Measurements from ENCODE around the gene MCCD1.
A peak's percentile ranks its signal among the peaks of the same experiment; 100 is the strongest.
"Not testable (repeated sequence)": the region's sequence is repeated elsewhere in the genome, so short reads cannot be mapped to it uniquely, and the experiment has no call there.

MCCD1 gene

GRCh38 chr6:31528821-31529328 lies at the start of gene MCCD1:
TSS of gene MCCD1 (plus strand) at chr6:31528962. CDS start at chr6:31529015, 53 bp downstream.
- no peak within 1 kb of the TSS for H3K4me3 ChIP-seq (ENCODE audit: low read length)
- TF ChIP-seq CTCF (conservative IDR thresholded peaks at IDR 0.05; ENCODE audit: low read length): no peak
- DNase-seq (ENCODE audit: low read depth): no peak

- no peak for DNase-seq (ENCODE audit: low read depth)
- no peak for TF ChIP-seq CTCF (conservative IDR thresholded peaks at IDR 0.05; ENCODE audit: low read length)
- no peak overlapping the region for H3K4me3 ChIP-seq (ENCODE audit: low read length)
These were observed 49.4 kb upstream of the MCCD1 start for GRCh38 chr6:31479151-31479932.

GRCh38 chr6:31479933-31480535 lies 48.7 kb upstream of the MCCD1 start:
- no peak overlapping the region for H3K4me3 ChIP-seq (ENCODE audit: low read length)
- no peak for DNase-seq (ENCODE audit: low read depth)
- no peak for TF ChIP-seq CTCF (conservative IDR thresholded peaks at IDR 0.05; ENCODE audit: low read length)

GRCh38 chr6:31480574-31480973 lies 48.2 kb upstream of the MCCD1 start:
- DNase-seq (ENCODE audit: low read depth): no peak
- TF ChIP-seq CTCF (conservative IDR thresholded peaks at IDR 0.05; ENCODE audit: low read length): no peak
- no peak overlapping the region for H3K4me3 ChIP-seq (ENCODE audit: low read length)

GRCh38 chr6:31483392-31483791 lies 45.4 kb upstream of the MCCD1 start:
- H3K4me3 ChIP-seq (ENCODE audit: low read length): no peak overlapping the region
- no peak for DNase-seq (ENCODE audit: low read depth)
- no peak for TF ChIP-seq CTCF (conservative IDR thresholded peaks at IDR 0.05; ENCODE audit: low read length)

- TF ChIP-seq CTCF (conservative IDR thresholded peaks at IDR 0.05; ENCODE audit: low read length): no peak
- H3K4me3 ChIP-seq (ENCODE audit: low read length): no peak overlapping the region
- DNase-seq (ENCODE audit: low read depth): peak; percentile 14
These were observed 43.7 kb upstream of the MCCD1 start for GRCh38 chr6:31485055-31485454.

GRCh38 chr6:31486065-31486837 lies 42.5 kb upstream of the MCCD1 start:
- H3K4me3 ChIP-seq (ENCODE audit: low read length): not testable (repeated sequence)

GRCh38 chr6:31487674-31488073 lies 41.1 kb upstream of the MCCD1 start:
- not testable (repeated sequence) for DNase-seq (ENCODE audit: low read depth); H3K4me3 ChIP-seq (ENCODE audit: low read length)

More at GRCh38 chr6:31486065-31486837, 42.5 kb upstream of the MCCD1 start:
- not testable (repeated sequence) for DNase-seq (ENCODE audit: low read depth)

Data from AG10803 (cell line).